IPS DF 6.9 (cell line): ENCODE measurements around the gene SUMO2.
"Not testable (repeated sequence)": the region's sequence is repeated elsewhere in the genome, so short reads cannot be mapped to it uniquely, and the experiment has no call there.

ENCODE experiments used
- DNase-seq: peaks from one replicate; pipeline ENCODE4 v3.0.0-alpha.2; 2013; ENCODE audit warnings: low read depth, low spot score
- H3K27ac ChIP-seq: one replicate; pipeline ENCODE4 v1.5.1; 2013; ENCODE audit warnings: low read length, control low read depth
- H3K27me3 ChIP-seq: 2 replicates; pipeline ENCODE4 v1.6.1; 2013; ENCODE audit warnings: mild to moderate bottlenecking, low read length; ENCODE audit not compliant: control insufficient read depth, insufficient read depth
- H3K36me3 ChIP-seq: 2 replicates; pipeline ENCODE4 v1.6.1; 2013; ENCODE audit warnings: low read length; ENCODE audit not compliant: control insufficient read depth, insufficient read depth
- H3K4me1 ChIP-seq: 2 replicates; pipeline ENCODE4 v1.6.1; 2013; ENCODE audit warnings: low read length; ENCODE audit not compliant: control insufficient read depth, insufficient read depth
- H3K4me3 ChIP-seq: 2 replicates; pipeline ENCODE4 v1.5.1; 2013; ENCODE audit warnings: mild to moderate bottlenecking, low read length
- H3K9me3 ChIP-seq: 2 replicates; pipeline ENCODE4 v1.6.1; 2013; ENCODE audit warnings: low read length, inconsistent platforms; ENCODE audit not compliant: control insufficient read depth, insufficient read depth
- WGBS: extraction: QIAGEN DNeasy Blood & Tissue Kit; methylation state at CpG from one replicate; pipeline ENCODE4 v1.1.7; 2013; ENCODE audit warnings: mixed read lengths, missing lambda C conversion rate; ENCODE audit not compliant: insufficient read length, insufficient coverage; 5-methylcytosine and 5-hydroxymethylcytosine counted together

Gene SUMO2

GRCh38 chr17:75159196-75160031 lies 23.3 kb downstream of the SUMO2 start:
- H3K4me3 ChIP-seq = no peak overlapping the region
- no peaks in the 10 kb centered on the region for H3K9me3 ChIP-seq
- no CpG with 5 or more reads among the region's 4 CpGs for WGBS
- no peaks in the 10 kb centered on the region for H3K36me3 ChIP-seq
- no peaks in the 10 kb centered on the region for H3K27me3 ChIP-seq
- DNase-seq = no peak
- no peak overlapping the region for H3K27ac ChIP-seq
- no peaks in the 10 kb centered on the region; the same call in 1 of the 2 replicates for H3K4me1 ChIP-seq

GRCh38 chr17:75158480-75158879 lies 24.3 kb downstream of the SUMO2 start:
- WGBS = no CpG with 5 or more reads among the region's 8 CpGs
- H3K4me1 ChIP-seq, H3K27me3 ChIP-seq, H3K9me3 ChIP-seq, H3K4me3 ChIP-seq, H3K27ac ChIP-seq, H3K36me3 ChIP-seq, DNase-seq: not testable (repeated sequence)

GRCh38 chr17:75155191-75155601 lies 27.6 kb downstream of the SUMO2 start:
- Histone ChIP-seq H3K36me3 (no peaks in the 10 kb centered on the region), H3K9me3 (no peaks in the 10 kb centered on the region), H3K27ac (no peak overlapping the region), H3K4me1 (no peaks in the 10 kb centered on the region; the same call in 1 of the 2 replicates), H3K4me3 (no peak overlapping the region), H3K27me3 (no peaks in the 10 kb centered on the region)
- WGBS = no CpG with 5 or more reads among the region's 3 CpGs
- no peak for DNase-seq

GRCh38 chr17:75154195-75155106 lies 28.3 kb downstream of the SUMO2 start, which contains the start of gene JPT1:
TSS of gene JPT1 (minus strand) at chr17:75154512. CDS start at chr17:75154397, 115 bp downstream.
- no peaks in the 10 kb centered on the region; the same call in 1 of the 2 replicates for H3K4me1 ChIP-seq
- H3K27me3 ChIP-seq = no peaks in the 10 kb centered on the region
- H3K4me3 ChIP-seq = peak within 1 kb of the TSS; percentile 82
- no peaks in the 10 kb centered on the region for H3K36me3 ChIP-seq
- H3K9me3 ChIP-seq = no peaks in the 10 kb centered on the region
- DNase-seq = peak; percentile 96
- no CpG with 5 or more reads among the region's 67 CpGs for WGBS
- no peak within 1 kb of the TSS for H3K27ac ChIP-seq

- H3K4me3 ChIP-seq = peak overlapping the region; percentile 82
- H3K4me1 ChIP-seq = no peaks in the 10 kb centered on the region; the same call in 1 of the 2 replicates
- no peaks in the 10 kb centered on the region for H3K9me3 ChIP-seq
- DNase-seq = no peak
- no peak overlapping the region for H3K27ac ChIP-seq
- no peaks in the 10 kb centered on the region for H3K36me3 ChIP-seq
- WGBS = no CpG with 5 or more reads among the region's 35 CpGs
- H3K27me3 ChIP-seq = no peaks in the 10 kb centered on the region
Measured at GRCh38 chr17:75153780-75154194, 29.0 kb downstream of the SUMO2 start.

- Histone ChIP-seq H3K4me1 (no peaks in the 10 kb centered on the region; the same call in 1 of the 2 replicates), H3K9me3 (no peaks in the 10 kb centered on the region), H3K27me3 (no peaks in the 10 kb centered on the region), H3K36me3 (0 out of 2 replicates have a peak, but pooled peaks cover 3% of the 10 kb centered on the region), H3K27ac (no peak overlapping the region), H3K4me3 (peak overlapping the region; percentile 82)
- no peak for DNase-seq
- WGBS = no CpG with 5 or more reads among the region's 28 CpGs
Measured at GRCh38 chr17:75152922-75153779, 29.6 kb downstream of the SUMO2 start.

- H3K36me3 ChIP-seq = peaks cover 6% of the 10 kb centered on the region; the same call in 1 of the 2 replicates
- no CpG with 5 or more reads among the region's 6 CpGs for WGBS
- H3K4me3 ChIP-seq = peak overlapping the region; percentile 82; the same call in 1 of the 2 replicates
- no peaks in the 10 kb centered on the region for H3K27me3 ChIP-seq
- DNase-seq = no peak
- H3K27ac ChIP-seq = no peak overlapping the region
- H3K4me1 ChIP-seq = no peaks in the 10 kb centered on the region; the same call in 1 of the 2 replicates
- H3K9me3 ChIP-seq = no peaks in the 10 kb centered on the region
Measured at GRCh38 chr17:75152523-75152921, 30.2 kb downstream of the SUMO2 start.

GRCh38 chr17:75151930-75152329 lies 30.8 kb downstream of the SUMO2 start:
- Histone ChIP-seq H3K27ac (no peak overlapping the region), H3K36me3 (peaks cover 11% of the 10 kb centered on the region; the same call in 1 of the 2 replicates), H3K27me3 (no peaks in the 10 kb centered on the region), H3K4me3 (no peak overlapping the region), H3K9me3 (no peaks in the 10 kb centered on the region), H3K4me1 (no peaks in the 10 kb centered on the region; the same call in 1 of the 2 replicates)
- WGBS = no CpG with 5 or more reads among the region's 6 CpGs
- no peak for DNase-seq

- H3K27me3 ChIP-seq = no peaks in the 10 kb centered on the region
- WGBS = no CpG with 5 or more reads among the region's 6 CpGs
- peaks cover 33% of the 10 kb centered on the region for H3K36me3 ChIP-seq
- H3K27ac ChIP-seq = no peak overlapping the region
- H3K4me1 ChIP-seq = no peaks in the 10 kb centered on the region
- H3K9me3 ChIP-seq = no peaks in the 10 kb centered on the region
- DNase-seq = no peak
- no peak overlapping the region for H3K4me3 ChIP-seq
Measured at GRCh38 chr17:75147878-75148546, 34.7 kb downstream of the SUMO2 start.
